HUES6 (cell line): ENCODE results near the gene GNB5.

Source experiments
- H3K27ac ChIP-seq: 2 replicates; pipeline ENCODE4 v1.7.0; 2013; ENCODE audit warnings: low read depth, mild to moderate bottlenecking, low read length, inconsistent platforms
- H3K27me3 ChIP-seq: 2 replicates; pipeline ENCODE4 v1.6.1; 2013; ENCODE audit warnings: low read length; ENCODE audit not compliant: control insufficient read depth, insufficient read depth
- H3K36me3 ChIP-seq: 2 replicates; pipeline ENCODE4 v1.6.1; 2013; ENCODE audit warnings: low read length; ENCODE audit not compliant: control insufficient read depth, insufficient read depth
- H3K4me1 ChIP-seq: 2 replicates; pipeline ENCODE4 v1.6.1; 2013; ENCODE audit warnings: low read length; ENCODE audit not compliant: control insufficient read depth, insufficient read depth
- H3K4me3 ChIP-seq: 2 replicates; pipeline ENCODE4 v1.5.1; 2013; ENCODE audit warnings: low read depth, low read length
- H3K9ac ChIP-seq: one replicate; pipeline ENCODE4 v1.6.1; 2013; ENCODE audit warnings: mild to moderate bottlenecking, low read length
- H3K9me3 ChIP-seq: 2 replicates; pipeline ENCODE4 v1.6.1; 2013; ENCODE audit warnings: low read depth, low read length; ENCODE audit not compliant: control insufficient read depth, insufficient read depth

Gene GNB5

DNA sequence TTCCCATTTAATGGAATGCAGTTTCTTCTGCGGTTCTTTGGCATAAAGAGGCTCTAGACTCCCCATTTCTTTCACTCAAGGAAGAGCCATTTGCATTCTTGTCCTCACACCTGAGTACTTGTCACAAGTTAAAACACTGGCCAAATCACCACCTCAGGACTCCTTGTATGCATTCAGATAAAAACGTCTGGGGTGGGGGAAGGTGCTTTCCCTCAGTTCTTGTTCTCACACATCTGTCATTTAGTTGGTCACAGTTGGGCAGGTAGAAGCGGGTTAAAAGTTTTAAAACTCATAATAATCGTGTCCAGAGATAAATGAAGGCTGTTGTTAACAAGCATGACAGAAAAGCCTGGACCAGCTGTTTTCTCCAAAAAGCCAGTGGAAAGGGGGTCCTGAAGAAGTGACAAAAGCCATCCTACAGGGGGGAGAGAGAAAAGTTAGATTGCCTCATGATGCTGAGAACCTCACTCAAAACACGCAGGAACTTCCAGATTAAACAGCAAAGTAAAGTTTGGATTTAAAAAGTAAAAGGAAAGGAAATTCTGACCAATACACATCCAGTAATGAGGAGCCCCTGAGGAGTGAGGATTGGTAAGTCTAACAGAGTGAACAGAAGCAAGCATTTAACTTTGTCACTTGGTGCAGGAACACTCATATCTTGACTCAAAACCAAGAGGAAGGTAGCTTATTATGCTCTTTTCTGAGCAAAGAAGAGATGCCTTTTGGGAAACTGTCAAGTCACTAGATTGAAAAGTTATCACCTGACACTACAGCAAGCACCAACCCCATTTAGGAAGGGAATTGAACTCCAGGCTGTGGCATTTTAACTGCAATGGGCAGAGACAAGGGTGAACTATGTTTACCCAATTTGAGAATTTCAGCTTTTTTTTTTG is 81.4 kb downstream of the GNB5 start:
- no peak overlapping the region for H3K27ac ChIP-seq
- H3K27me3 ChIP-seq = peaks cover 23% of the 10 kb centered on the region
- no peak overlapping the region for H3K9ac ChIP-seq
- no peaks in the 10 kb centered on the region for H3K36me3 ChIP-seq
- no peak overlapping the region for H3K4me3 ChIP-seq
- H3K4me1 ChIP-seq = peaks cover 6% of the 10 kb centered on the region; the same call in 1 of the 2 replicates
- H3K9me3 ChIP-seq = no peaks in the 10 kb centered on the region

DNA sequence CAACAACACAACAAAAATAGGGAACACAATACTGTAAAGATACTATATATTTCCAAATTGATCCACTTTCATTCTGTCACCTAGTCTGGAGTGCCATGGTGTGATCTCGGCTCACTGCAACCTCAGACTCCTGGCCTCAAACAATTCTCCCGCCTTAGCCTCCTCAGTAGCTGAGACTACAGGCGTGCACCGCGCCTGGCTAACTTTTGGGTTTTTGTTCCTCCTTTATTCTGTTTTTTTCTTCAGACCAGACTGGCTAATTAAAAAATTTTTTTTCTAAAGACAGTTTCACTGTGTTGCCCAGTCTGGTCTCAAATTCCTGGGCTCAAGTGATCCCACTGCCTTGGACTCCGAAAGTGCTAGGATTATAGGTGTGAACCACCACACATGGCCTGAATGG is 84.0 kb downstream of the GNB5 start:
- Histone ChIP-seq H3K9me3 (no peaks in the 10 kb centered on the region), H3K9ac (no peak overlapping the region), H3K27ac (no peak overlapping the region), H3K27me3 (peaks cover 16% of the 10 kb centered on the region), H3K4me3 (no peak overlapping the region), H3K36me3 (no peaks in the 10 kb centered on the region), H3K4me1 (peaks cover 10% of the 10 kb centered on the region; the same call in 1 of the 2 replicates)

DNA sequence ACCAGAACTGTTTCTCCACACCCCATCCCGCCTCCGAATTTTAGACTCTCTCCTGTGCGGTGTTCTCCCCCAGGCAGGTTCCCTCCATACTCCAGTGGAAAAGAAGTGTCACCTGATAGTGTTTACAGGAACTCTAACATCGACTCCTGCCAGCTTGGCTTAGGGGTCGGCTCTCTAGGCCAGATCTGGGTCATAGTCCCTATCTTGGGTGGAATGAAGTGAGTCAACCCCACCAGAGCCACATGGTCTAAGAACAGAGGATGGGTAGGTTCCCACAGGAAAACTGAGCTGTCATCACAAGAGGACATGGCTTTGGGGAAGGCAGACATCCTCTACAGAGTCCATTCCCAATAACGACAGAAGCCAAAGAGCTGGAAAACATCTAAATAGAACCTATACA is 84.6 kb downstream of the GNB5 start:
- Histone ChIP-seq H3K9ac (no peak overlapping the region), H3K9me3 (no peaks in the 10 kb centered on the region), H3K27ac (no peak overlapping the region), H3K4me1 (peaks cover 10% of the 10 kb centered on the region; the same call in 1 of the 2 replicates), H3K36me3 (no peaks in the 10 kb centered on the region), H3K27me3 (peaks cover 10% of the 10 kb centered on the region), H3K4me3 (no peak overlapping the region)

- peaks cover 10% of the 10 kb centered on the region; the same call in 1 of the 2 replicates for H3K4me1 ChIP-seq
- H3K27me3 ChIP-seq = peaks cover 2% of the 10 kb centered on the region; the same call in 1 of the 2 replicates
- no peaks in the 10 kb centered on the region for H3K36me3 ChIP-seq
- no peak overlapping the region for H3K9ac ChIP-seq
- H3K4me3 ChIP-seq = no peak overlapping the region
- H3K27ac ChIP-seq = no peak overlapping the region
- H3K9me3 ChIP-seq = no peaks in the 10 kb centered on the region
Observed at GRCh38 chr15:52105846-52106245, 85.3 kb downstream of the GNB5 start.

DNA sequence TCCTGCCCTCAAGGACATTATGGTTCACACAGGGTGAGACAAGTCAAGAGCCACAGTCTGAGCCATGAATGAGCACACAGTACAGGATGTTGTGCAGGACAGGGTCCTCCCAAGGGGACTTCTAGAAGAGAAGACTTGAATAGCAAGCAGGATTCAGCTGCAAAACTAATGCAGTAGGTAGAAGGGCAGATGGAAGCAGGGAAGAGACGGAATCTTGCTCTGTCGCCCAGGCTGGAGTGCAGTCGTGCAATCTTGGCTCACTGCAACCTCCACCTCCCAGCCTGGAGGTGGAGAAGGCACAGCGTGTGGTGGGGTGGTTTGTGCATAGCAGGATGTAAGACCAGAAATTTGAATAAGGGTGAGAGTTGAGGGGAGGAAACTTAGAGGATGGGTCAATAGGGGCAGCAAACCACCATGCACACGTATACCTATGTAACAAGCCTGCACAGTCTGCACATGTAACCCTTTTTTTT is 86.6 kb downstream of the GNB5 start:
- H3K4me3 ChIP-seq = no peak overlapping the region
- H3K4me1 ChIP-seq = peaks cover 7% of the 10 kb centered on the region; the same call in 1 of the 2 replicates
- no peaks in the 10 kb centered on the region for H3K36me3 ChIP-seq
- no peak overlapping the region for H3K9ac ChIP-seq
- H3K9me3 ChIP-seq = no peaks in the 10 kb centered on the region
- no peaks in the 10 kb centered on the region for H3K27me3 ChIP-seq
- no peak overlapping the region for H3K27ac ChIP-seq

DNA sequence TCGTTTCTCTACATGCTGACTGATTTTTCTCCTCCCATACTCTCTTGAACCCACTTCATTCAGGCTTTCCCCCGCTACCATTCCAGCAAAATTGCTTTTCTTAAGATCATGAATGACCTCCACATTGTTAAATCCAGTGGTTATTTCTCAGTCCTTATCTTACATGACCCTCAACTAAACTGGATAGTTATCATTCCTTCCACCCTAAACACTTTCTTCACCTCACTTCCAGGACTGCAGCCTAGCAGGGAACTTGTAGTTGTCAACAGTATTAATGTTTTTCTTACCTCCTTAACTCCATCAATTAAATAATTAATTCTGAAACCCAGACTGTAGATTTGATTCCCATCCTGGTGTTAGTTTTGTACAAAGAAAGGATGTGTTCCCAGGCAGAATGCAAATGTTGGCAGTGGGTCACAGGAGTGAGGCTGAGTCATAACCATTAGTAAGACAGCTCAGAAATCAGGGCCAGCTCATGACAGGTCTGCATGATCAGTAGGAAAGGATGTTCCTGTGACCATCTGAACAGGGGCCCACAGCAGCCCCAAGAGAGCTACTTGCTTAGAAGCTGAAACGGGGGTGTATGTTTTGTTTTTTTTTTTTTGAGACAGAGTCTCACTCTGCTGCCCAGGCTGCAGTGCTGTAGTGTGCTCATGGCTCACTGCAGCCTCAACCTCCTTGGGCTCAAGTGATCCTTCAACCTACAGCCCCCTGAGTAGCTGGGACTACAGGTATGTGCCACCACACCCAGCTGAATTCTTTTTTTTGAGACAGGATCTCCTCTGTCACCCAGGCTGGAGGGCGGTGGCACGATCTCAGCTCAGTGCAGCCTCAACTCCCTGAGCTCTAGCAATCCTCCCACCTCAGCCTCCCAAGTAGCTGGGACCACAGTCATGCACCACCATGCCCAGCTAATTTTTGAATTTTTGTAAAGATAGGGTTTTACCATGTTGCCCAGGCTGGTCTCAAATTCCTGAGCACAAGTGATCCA is 87.7 kb downstream of the GNB5 start:
- H3K9ac ChIP-seq = no peak overlapping the region

GRCh38 chr15:52102463-52102862 is 88.7 kb downstream of the GNB5 start:
- Histone ChIP-seq H3K9ac (no peak overlapping the region), H3K4me3 (no peak overlapping the region), H3K27ac (no peak overlapping the region), H3K9me3 (no peaks in the 10 kb centered on the region), H3K4me1 (peaks cover 4% of the 10 kb centered on the region; the same call in 1 of the 2 replicates), H3K27me3 (no peaks in the 10 kb centered on the region), H3K36me3 (no peaks in the 10 kb centered on the region)

More for the DNA sequence above, 87.7 kb downstream of the GNB5 start:
- no peak overlapping the region for H3K4me3 ChIP-seq
- no peak overlapping the region for H3K27ac ChIP-seq
- peaks cover 4% of the 10 kb centered on the region; the same call in 1 of the 2 replicates for H3K4me1 ChIP-seq
- H3K9me3 ChIP-seq = no peaks in the 10 kb centered on the region
- H3K36me3 ChIP-seq = no peaks in the 10 kb centered on the region
- H3K27me3 ChIP-seq = no peaks in the 10 kb centered on the region

DNA sequence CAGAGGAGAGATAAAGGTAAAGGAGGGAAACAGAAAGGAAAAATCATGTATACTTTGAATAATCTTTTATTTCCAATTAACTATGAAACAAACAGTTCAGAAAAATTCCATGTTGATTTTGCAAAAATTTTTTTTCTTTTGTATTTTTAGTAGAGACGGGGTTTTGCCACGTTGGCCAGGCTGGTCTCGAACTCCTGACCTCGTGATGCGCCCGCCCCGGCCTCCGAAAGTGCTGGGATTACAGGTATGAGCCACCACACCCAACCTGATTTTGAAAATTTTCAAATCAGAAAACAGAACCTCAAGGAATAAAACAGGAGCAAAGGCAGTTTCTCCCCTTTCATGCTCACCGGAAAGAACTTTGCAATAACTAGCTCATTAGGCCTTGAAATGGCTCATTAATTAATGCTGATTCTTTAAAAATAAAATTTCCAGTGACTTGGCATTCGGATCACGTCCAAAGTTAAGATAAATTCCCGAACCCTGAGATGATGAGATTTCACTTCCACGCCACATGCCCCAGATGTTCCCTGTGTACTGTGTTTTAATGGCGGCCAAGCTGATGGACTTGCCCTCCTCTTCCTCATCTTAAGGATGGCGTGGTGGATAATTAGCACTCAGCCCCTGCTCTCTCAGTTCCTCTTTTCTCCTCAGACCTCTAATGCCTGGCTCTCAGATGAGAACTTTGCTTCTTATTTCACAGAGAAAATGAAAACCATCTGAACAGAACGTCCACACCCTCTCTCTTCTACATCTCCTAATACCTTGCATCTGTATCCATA is 89.5 kb downstream of the GNB5 start:
- Histone ChIP-seq H3K9me3 (no peaks in the 10 kb centered on the region), H3K9ac (no peak overlapping the region), H3K27me3 (no peaks in the 10 kb centered on the region), H3K27ac (no peak overlapping the region), H3K36me3 (no peaks in the 10 kb centered on the region), H3K4me3 (no peak overlapping the region), H3K4me1 (peaks cover 4% of the 10 kb centered on the region; the same call in 1 of the 2 replicates)

DNA sequence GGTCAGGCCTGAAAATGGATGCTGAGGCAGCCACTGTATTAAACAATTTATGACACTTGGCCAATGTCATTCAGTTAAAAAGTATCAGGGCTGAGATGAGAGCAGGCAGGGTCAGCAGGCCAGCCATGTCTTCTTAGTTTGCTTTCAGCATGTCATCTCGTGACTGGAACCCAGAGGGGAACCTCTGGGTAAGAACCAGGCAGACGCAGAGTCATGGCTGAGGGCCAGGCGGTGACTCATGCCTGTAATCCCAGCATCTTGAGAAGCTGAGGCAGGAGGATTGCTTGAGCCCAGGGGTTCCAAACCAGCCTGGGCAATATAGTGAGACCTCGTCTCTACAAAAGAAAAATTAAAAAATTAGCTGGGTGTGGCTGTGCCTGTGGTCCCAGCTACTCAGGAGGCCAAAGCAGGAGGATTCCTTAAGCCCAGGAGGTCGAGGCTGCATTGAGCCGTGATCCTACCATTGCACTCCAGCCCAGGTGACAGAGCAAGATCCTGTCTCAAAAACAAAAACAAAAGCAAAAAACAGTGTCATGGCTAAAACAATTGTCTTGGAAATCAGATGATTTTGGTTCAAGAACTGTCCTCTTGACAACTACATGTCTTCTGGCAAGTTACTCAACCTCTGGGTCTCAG is 90.3 kb downstream of the GNB5 start:
- no peaks in the 10 kb centered on the region for H3K9me3 ChIP-seq
- H3K9ac ChIP-seq = no peak overlapping the region
- H3K4me3 ChIP-seq = no peak overlapping the region
- no peaks in the 10 kb centered on the region for H3K27me3 ChIP-seq
- H3K4me1 ChIP-seq = peaks cover 4% of the 10 kb centered on the region; the same call in 1 of the 2 replicates
- no peak overlapping the region for H3K27ac ChIP-seq
- no peaks in the 10 kb centered on the region for H3K36me3 ChIP-seq
